Measurements from ENCODE around the gene ABL2.
"Not testable (repeated sequence)": the region's sequence is repeated elsewhere in the genome, so short reads cannot be mapped to it uniquely, and the experiment has no call there.

The ABL2 gene

DNA sequence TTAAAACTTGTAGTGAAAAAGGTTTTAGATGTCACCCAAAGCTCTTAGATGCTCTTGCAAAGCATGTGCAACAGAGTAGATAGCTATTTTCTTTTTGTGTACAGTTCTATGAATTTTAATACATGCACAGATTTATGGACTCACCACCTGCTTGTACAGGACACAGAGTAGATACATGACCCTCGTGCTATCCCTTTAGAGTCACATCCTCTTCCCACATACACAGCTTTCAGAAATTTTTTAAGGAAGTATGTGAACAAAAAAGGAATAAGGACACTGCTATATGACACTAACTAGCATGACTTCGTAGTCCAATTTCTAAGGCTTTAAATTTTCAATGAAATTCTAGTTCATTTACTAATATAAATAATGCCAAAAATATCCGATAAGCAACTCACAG lies 60.9 kb downstream of the ABL2 start:
- DNase-seq: no peak

DNA sequence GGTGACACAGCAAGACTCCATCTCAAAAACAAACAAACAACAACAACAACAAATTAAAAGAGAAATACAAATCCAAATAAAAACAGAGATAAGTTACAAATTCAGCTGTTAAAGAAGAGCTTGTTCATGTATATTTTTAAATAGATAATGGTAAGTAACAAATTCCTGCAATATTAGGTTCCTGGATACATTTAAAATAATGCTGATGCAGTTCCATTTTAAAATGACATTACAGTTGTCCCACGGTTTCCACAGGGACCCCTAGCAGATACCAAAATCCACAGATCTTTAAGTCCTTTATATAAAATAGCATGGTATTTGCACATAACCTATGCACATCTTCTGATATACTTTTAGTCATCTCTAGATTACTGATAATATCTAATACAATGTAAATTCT lies 61.5 kb downstream of the ABL2 start:
- DNase-seq: no peak

DNA sequence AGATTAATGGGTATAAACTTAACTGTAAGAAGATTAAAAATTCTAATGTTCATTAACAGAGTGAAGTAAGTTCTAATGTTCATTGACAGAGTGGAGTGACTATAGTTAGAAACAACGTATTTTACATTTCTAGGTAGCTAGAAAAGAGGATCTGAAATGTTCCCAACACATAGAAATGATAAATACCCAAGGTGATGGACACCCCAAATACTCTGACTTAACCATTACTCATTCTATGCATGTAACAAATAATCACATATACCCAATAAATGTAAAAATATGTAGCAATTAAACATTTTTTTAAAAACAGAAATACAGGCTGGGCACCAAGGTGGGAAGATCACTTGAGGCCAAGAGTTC lies 62.1 kb downstream of the ABL2 start:
- no peak for DNase-seq

DNA sequence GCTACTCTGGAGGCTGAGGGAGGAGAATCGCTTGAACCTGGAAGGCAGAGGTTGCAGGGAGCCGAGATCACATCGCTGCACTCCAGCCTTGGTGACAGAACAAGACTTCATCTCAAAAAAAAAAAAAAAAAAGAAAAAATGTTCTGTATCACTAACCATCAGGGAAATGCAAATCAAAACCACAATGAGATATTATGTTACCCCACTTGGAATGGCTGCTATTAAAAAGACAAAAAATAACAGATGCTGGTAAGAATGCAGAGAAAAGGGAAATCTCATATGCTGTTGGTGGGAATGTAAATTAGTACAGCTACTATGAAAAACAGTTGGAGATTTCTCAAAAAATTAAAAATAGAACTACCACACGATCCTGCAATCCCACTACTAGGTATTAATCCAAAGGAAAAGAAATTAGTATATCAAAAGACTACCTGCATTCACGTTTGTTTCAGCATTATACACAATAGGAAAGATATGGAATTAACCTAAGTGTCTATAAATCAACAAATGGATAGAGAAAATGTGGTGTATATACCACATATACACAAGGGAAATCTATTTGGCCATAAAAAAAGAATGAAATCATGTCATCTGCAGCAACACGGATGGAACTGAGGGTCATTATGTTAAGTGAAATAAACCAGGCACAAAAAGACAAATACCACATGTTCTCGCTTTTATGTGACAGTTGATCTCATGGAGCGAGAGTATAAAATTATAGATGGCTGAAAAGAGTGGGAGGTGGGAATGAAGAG lies 62.6 kb downstream of the ABL2 start:
- no peak for DNase-seq

DNA sequence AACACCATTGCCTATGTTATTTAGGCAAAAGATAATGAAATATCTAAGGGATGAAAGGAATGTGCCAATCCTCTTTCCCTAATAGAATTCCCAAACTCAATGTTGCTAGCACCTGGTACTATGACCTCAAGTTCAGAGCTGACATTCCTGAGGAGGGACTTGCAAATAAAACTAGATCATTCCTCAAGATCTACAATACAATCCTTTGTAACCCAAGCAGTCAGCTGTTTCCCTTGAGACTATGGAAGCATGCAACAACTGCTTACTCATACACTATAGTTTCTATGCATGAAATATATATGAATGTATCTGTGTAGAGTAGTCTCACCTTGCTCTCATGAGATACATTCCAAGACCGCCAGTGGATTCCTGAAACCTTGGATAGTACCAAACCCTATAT lies 65.0 kb downstream of the ABL2 start:
- no peak for DNase-seq

DNA sequence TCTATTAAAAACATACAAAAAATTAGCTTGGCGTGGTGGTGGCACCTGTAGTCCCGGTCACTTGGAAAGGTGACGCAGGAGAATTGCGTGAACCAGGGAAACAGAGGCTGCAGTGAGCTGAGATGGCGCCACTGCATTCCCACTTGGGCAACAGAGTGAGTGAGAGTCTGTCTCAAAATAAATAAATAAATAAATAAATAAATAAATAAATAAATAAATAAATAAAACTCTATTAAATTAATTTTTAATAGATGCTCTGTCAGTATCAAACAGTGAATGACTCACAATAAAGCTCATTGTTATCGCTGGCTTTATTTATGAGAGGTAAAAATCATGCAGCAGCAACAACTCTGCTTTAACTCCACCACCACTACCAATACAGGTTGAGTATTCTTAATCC lies 72.8 kb downstream of the ABL2 start:
- no peak for DNase-seq

DNA sequence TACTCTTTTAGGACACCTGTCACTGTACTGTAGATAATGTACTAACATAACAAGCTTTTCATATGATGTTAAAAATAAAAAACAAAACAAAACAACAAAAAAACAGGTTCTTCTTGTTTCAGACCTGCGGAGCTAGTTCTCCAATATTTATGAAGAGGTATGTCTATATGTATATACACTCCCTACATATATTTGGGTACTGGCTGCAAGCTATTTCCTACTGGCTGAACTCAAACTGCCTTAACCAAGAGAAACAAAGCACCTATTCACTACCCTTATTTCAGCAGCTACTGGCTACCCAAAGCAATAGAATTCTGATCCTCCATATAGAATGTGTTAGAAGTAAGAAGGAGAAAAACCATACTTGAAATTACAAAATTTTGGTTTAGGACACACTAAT lies 73.5 kb downstream of the ABL2 start:
- DNase-seq: no peak

DNA sequence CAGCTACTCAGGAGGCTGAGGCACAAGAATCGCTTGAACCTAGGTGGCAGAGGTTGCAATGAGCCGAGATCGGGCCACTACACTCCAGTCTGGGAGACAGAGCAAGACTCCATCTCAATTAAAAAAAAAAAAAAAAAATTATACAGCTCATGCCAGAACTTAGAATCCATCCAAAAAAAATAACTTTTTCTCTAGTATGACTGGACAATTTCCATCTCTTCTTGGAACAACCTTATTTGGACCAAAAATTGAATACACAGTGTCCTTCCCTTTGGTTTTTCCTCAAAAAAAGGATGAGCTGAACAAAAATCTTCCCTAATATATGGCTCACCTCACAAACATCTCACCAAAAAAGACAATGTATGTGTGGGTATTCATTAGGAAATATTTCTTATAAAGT lies 73.9 kb downstream of the ABL2 start:
- DNase-seq: no peak

DNA sequence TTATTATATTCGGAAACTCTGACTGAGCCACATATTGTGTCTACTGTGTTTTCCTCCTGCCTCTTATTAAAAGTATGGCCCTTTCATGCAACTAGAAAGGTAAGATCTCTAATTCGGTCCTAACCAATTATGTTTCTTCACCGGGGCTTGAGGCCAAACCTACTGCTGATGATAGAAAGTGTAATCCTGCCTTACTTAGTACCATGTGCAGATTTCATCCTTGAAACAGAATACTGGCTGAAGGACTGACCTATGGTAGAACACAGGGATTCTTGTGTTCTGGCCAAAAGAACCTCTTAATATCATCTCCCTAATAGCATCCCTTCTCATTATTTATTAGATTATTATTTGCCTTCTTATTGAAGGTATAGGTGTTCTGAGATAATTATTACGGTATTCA lies 75.0 kb downstream of the ABL2 start:
- no peak for DNase-seq

DNA sequence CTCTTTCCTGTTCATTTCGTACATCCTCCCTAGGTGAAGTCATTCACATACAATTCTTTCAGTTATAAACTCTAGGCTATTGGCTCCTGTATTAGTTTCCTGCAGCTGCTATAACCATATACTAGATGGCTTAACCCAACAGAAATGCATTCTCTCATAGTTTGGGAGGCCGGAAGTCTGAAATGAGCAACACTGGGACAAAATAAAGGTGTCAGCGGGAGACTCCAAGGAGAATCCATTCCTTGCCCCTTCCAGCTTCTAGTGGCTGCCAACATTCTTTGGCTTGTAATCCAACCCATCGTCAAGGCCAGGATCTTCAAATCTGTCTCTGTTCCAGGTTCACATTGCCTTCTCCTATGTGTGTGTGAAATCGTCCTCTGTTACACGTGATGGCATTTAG lies 76.3 kb downstream of the ABL2 start:
- no peak for DNase-seq

DNA sequence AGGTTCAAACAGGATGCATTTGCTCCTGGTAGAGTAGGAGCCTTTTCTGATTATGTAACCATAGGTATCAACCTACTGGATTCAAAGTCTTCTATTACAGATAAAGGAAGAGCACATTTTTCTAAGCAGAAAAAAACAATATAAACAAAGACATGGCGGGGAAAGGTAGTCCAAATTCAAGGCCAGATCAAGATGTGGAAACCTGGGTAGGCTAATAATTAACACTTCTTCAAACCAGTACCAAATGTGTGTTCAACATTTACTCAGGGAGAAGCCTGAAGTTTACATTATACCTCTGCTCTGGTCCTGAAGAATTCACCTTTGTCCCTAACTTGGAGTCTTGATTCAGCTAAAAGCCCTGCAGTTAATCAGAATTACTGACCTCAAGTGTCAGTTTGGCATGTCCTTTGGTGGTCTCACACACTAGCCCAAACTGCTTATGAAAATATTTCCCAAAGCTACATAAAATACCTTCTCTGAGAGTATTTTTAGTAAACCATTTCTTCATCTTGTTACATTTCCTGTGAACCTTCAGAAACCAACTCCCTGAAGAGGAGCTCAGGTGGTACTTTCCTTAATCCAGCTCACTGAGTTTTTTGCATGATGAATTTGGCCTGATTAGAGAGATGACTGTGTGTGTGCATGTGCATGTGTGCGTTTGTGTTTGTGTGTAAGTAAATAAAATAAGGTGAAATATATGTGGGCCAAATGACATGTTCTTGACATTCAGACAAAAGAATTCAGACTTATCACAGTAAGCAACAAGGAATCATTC lies 77.4 kb downstream of the ABL2 start:
- no peak for DNase-seq

DNA sequence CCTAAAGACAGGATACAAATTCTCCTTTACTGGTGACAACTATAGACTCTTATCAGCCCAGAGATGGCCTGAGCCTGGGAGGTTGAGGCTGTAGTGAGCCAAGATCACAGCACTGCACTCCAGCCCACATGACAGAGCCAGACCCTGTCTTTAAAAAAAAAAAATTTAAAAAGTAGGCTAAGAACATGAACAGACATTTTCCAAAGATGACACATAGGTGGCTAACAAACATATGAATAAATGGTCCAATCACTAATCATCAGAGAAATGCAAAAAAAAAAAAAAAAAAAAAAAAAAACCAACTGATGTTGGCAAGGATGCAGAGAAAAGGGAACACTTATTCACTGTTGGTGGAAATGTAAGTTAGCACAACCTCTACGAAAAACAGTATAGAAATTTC lies 82.6 kb downstream of the ABL2 start:
- DNase-seq: no peak

DNA sequence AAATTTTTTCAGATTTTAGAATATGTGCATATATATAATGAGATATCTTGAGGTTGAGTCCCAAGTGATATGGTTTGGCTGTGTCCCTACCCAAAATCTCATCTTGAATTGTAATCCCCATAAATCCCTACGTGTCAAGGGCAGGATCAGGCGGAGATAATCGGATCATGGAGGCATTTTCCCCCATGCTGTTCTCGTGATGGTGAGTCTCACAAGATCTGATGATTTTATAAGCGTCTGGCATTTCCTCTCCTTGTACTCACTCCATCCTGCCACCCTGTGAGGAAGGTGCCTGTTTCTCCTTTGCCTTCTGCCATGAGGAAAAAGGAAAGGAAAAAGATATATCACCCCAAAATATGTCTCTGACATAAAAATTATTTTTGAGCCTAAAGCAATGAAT lies 83.0 kb downstream of the ABL2 start:
- no peak for DNase-seq

DNA sequence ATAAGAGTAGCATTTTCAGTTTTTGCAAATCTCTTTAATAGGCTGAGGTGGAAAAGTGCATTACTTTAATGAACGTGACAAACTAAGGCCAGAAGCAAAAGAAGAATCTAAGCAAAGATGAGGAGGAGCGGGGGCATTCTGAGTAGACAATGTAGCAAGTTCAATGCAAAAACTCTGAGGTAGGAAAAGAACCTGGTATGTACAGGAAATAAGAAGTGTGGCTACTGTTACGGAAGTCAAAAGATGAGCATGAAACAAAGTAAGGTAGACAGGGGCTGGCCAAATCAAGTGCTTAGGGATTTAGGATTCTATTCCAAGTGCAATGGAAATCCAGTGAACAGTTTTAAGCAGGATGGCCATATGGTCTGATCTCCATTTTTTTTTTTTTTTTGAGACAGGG lies 84.0 kb downstream of the ABL2 start:
- DNase-seq: no peak

DNA sequence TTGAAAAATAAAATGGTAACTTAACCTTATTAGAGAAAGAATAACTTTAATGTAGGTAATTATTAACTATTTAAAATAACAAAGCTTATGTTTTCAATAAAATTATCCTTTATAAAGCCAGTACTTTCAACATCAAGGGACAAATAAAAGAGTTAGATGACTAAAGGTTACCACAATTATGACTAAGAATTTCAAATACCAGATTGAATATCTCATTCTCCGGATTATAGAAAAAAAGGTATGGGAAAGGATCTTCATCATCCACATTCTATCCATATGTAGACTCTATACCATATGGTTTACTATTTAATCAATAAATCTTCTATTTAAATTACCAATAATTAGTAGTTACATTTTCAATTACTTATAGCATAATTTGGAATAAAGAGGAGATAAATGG lies 84.9 kb downstream of the ABL2 start:
- no peak for DNase-seq

DNA sequence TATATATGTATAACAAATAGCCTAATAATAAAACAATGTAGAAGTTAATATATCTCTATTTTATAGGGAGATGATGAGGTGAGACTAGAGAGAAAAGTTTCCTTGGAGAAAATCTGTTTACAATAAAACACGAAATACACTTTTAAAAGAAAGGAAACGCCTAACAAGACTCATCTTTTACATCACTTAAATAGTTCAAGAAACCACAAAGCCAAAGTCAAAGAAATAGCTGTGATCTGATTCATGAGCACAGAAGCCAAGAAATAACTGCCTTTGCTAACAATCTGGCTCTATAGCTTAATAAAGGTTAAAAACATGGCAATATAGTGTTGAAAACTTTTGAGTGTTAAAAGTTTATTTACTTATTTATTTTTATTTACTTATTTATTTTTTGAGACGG lies 86.2 kb downstream of the ABL2 start:
- DNase-seq: no peak

DNA sequence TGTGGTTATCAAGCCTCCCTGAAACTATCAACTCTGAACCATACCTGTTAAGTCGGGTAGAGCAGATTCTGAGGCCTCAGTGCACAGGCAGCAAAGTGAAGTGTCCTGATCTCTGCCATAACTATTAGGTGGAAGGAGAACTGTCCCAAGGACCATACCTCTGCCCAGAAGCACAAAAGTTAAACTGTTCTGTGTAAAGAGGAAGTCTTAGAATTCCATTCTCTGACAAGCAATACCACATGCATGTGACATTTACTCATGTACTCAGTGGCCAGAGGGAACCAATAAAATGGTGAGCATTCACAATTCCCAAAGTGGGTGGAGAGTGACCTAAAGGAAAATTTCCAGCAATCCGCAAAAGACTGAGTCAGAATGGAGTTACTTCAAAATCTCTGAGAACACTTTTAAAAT lies 86.6 kb downstream of the ABL2 start:
- no peak for DNase-seq

DNA sequence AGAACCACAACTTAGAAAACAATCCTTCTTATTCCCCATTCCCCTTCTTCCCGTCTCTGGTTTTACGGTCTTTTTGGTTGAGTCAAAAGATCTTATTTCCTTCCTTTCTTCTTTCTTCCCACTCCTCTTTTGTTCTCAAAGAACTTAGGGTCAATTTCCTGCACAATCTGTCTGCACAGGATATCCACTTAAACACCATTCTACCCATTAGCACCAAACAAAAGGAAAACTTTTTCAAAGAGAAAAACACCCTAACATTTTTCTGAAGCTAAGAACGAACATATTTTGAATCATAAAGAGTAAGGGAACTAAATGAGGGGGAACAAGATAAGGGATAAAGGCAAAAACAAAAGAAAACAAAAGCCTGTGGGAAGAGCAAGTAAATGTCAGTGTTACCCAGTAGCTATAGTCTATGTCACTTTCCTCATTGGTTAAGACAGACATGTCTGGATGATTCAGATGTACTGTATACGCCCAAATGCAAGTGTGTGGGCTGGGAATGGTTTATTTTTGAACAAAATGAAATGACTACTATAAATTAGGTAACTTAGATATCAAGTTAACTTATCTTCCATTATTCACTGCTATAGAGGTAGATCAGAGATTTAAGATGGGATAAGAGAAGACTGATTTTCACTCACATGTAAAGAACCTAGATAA lies 87.8 kb downstream of the ABL2 start:
- no peak for DNase-seq

DNA sequence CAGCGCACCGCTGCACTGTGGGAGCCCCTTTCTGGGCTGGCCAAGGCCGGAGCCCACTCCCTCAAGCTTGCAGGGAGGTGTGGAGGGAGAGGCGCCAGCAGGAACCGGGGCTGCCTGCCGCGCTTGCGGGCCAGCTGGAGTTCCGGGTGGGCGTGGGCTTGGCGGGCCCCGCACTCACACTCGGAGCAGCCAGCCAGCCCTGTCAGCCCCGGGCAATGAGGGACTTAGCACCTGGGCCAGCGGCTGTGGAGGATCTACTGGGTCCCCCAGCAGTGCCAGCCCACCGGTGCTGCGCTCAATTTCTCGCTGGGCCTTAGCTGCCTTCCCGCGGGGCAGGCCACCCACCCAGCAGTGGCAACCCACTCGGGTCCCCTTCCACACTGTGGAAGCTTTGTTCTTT lies 90.7 kb downstream of the ABL2 start:
- not testable (repeated sequence) for DNase-seq

DNA sequence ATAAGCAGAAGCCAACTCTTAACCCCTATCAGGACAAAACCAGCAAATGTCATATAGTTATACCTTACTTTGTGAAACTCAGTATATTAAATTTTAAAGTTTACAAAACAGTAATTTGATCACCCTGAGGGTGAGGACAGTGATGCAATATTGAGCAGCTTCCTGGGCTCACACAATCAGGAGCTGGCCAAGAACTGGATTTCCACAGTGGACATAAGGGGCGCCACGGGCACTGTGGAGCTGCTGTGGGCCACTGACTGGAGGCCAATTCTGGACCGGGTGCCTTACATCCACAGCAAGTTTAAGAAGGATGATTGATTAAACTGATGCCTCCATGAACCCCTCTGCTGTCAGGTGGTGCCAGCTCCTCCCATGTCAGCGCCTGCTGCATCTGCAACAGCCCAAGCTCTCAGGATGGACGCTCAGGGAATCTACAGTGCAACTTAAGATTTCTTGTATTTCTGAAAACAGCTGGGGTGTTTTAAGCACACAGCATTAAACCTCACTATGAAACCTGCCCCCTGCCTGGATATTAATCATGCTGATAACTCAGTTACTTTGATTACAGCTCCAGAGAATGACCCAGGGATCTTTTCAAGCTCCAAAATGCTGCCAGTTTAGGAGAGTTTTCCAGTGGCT lies 91.7 kb downstream of the ABL2 start:
- DNase-seq: no peak

DNA sequence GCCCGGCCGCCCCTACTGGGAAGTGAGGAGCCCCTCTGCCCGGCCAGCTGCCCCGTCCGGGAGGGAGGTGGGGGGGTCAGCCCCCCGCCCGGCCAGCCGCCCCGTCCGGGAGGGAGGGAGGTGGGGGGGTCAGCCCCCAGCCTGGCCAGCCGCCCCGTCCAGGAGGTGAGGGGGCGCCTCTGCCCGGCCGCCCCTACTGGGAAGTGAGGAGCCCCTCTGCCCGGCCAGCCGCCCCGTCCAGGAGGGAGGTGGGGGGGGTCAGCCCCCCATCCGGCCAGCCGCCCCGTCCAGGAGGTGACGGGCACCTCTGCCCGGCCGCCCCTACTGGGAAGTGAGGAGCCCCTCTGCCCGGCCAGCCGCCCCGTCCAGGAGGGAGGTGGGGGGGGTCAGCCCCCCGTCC lies 93.8 kb downstream of the ABL2 start:
- DNase-seq: not testable (repeated sequence)

DNA sequence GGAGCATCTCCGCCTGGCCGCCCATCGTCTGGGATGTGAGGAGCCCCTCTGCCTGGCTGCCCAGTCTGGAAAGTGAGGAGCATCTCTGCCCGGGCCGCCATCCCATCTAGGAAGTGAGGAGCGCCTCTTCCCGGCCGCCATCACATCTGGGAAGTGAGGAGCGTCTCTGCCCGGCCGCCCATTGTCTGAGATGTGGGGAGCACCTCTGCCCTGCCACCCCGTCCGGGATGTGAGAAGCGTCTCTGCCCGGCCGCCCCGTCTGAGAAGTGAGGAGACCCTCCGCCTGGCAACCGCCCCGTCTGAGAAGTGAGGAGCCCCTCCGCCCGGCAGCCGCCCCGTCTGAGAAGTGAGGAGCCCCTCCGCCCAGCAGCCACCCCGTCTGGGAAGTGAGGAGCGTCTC lies 94.3 kb downstream of the ABL2 start:
- DNase-seq: not testable (repeated sequence)

DNA sequence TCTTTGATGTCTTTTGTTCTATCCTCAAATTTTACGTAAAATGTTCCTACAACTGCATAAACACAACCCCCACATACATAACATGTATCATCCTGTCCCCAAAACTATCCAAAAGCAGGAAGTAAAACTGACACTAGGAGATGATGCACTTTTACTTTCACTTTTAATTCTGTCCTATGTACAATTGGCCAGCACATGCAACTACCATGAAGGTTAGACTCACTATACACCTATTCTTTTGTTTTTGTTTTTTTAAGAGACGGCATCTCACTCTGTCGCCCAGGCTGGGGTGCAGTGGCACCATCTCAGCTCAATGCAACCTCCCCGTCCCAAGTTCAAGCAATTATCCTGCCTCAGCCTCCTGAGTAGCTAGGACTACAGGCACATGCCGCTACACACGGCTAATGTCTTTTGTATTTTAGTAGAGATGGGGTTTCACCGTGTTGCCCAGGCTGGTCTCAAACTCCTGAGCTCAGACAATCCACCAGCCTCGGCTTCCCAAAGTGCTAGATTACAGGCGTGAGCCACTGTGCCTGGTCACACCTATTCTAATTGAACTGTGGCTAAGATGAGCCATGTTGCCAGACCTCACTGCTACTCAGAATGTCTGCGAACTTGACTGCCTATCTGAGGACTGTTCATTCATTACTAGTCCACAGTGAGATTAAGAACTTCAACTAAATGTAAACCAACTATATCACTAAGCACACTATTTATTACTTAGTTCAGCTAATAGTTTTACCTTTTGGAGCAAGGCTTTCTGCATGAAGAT lies 99.6 kb downstream of the ABL2 start:
- DNase-seq: no peak

All from activated CD4-positive, alpha-beta T cell treated with anti-CD3 and anti-CD28 coated beads for 1 hour (primary cell).